Measurements from ENCODE around the gene ATP5F1E.

ATP5F1E gene

GRCh38 chr20:59008715-59009336, 23.3 kb downstream of the ATP5F1E start:
- in situ Hi-C loops (cut with MboI; ENCODE audit: low sequenced_read_pairs, unreplicated experiment), result no loop called here
- TF ChIP-seq CTCF (IDR thresholded peaks at IDR 0.05; ENCODE audit: borderline replicate concordance, control extremely low read depth, extremely low read depth, insufficient read depth, missing control alignments), result no peak

GRCh38 chr20:59007665-59008511, 24.2 kb downstream of the ATP5F1E start:
- no peak for TF ChIP-seq CTCF (IDR thresholded peaks at IDR 0.05; ENCODE audit: borderline replicate concordance, control extremely low read depth, extremely low read depth, insufficient read depth, missing control alignments)
- peak; percentile 93 for DNase-seq (ENCODE audit: low spot score)
- in situ Hi-C loops (cut with MboI; ENCODE audit: low sequenced_read_pairs, unreplicated experiment), result no loop called here

More at GRCh38 chr20:59008715-59009336, 23.3 kb downstream of the ATP5F1E start:
- no peak for DNase-seq (ENCODE audit: low spot score)

GRCh38 chr20:59006864-59007664, 25.1 kb downstream of the ATP5F1E start, which contains the start of gene CTSZ:
TSS of gene CTSZ (minus strand) at chr20:59007254. CDS start at chr20:59007128, 126 bp downstream.
- DNase-seq (ENCODE audit: low spot score), result peak; percentile 85
- in situ Hi-C loops (cut with MboI; ENCODE audit: low sequenced_read_pairs, unreplicated experiment), result no loop called here
- no peak for TF ChIP-seq CTCF (IDR thresholded peaks at IDR 0.05; ENCODE audit: borderline replicate concordance, control extremely low read depth, extremely low read depth, insufficient read depth, missing control alignments)

GRCh38 chr20:59006167-59006863, 25.8 kb downstream of the ATP5F1E start:
- in situ Hi-C loops (cut with MboI; ENCODE audit: low sequenced_read_pairs, unreplicated experiment), result no loop called here
- DNase-seq (ENCODE audit: low spot score), result peak; percentile 52
- peak; percentile 25 for TF ChIP-seq CTCF (IDR thresholded peaks at IDR 0.05; ENCODE audit: borderline replicate concordance, control extremely low read depth, extremely low read depth, insufficient read depth, missing control alignments)

- in situ Hi-C loops (cut with MboI; ENCODE audit: low sequenced_read_pairs, unreplicated experiment), result no loop called here
- TF ChIP-seq CTCF (IDR thresholded peaks at IDR 0.05; ENCODE audit: borderline replicate concordance, control extremely low read depth, extremely low read depth, insufficient read depth, missing control alignments), result no peak
Observed at GRCh38 chr20:59005523-59006166, 26.5 kb downstream of the ATP5F1E start.

More at GRCh38 chr20:59005523-59006166, 26.5 kb downstream of the ATP5F1E start:
- no peak for DNase-seq (ENCODE audit: low spot score)

Data from GM13976 (cell line).